GM21529 (cell line): ENCODE results near the gene GNB1L.

Experiments used
- ATAC-seq: cut with Tn5 transposase; IDR thresholded peaks from one replicate; pipeline ENCODE4 v1.9.1; 2021; ENCODE audit not compliant: unreplicated experiment

The GNB1L gene

DNA sequence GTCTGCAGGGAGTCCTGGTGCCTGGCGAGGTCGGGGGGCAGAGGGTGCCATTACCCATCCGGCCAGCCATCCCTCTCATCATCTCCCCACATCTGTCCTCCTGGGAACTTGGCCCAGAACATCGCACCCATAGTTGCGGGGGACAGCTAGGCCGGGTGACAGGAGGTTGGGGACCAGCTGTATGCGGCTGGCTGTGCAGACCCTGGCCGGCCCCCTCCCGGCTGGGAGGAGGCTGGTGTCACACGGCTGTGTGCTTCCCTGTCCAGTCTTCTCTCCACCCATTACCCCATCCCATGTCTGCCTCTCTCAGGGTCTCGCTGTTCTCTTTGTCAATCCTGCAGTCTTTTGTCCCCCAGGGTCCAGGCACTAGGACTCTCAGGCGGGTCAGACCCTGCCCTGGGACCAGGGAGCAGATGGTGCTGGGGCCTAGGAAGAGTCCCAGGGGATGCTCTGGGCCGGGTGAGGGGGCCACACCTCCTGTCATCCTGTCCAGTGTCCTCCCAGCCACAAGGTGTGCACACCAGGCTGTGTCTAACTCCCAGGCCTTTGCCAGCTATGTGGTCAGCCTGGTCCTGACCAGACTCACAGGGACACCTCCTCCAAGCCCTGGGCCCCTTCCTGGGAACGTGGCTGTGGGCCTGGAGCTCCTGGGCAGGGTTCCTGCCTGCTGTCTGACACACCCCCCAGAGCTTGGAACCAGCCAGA lies 100.5 kb downstream of the GNB1L start:
- ATAC-seq, result no peak

DNA sequence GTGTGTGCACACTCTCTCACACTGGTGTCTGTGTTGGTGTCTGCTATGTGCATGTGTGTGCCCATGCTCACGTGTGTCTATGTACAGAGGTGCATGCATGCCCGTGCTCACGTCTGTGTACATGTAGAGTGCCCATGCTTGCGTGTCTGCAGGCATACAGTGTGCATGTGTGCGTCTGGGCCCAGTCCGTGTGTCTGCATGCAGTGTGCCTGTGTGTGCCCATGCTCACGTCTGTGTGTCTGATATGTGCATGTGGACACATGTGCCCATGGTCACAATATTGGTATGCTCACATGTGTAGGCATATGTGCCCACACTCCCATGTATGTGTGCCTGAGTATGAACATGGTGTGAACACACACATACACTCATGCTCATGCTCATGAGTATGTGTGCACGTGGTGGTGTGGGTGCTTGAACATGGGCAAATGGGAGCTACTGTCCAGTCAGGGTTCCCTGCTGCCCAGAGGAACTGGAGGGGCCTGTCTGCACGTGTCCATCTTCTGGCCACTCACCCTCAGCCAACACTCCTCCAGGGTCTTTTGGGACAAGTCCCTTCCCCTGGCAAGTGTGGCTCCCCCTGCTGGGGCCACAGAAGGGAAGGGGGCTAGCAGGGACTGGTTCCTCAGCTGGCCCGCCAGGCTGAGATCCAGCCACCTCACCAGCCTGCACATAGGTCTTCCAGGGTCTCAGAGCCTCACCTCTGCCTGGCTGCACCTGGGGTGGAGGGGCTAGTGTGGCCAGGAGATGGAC lies 101.4 kb downstream of the GNB1L start:
- no peak for ATAC-seq

DNA sequence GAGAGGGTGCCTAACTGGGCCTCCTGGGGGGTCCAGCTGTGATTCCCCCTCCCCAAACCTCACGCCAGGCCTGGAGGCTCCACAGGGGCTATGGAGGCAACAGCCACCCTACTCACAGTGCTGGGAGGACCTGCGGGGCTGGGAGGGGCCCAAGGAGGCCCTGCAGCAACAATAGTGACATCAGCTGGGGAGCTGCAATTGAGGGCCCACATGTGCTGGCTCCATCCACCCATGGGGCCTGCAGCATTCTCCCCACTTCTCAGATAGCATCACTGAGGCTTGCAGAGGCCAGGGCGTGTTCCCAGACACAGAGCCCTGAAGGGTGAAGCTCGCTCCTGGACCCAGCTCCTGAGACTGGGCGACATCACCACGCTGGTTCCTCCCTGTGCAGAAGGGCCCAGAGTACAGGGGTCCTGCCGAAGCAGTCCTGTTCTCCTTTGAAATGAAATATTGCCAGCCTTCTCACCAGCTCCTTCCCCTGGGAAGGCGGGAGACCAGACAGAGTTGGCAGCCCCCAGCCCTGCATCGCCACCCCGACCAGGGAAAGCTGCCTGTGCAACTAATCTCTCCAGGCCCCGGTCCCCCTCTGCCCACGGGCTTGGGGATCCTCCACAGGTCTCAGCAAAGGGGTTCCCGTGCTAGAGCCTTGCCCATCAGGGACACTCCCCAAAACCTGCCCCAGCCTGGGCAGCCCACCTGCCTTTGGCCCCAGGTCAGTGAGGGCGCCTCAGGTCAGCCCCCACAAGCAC lies 103.0 kb downstream of the GNB1L start:
- ATAC-seq, result no peak

DNA sequence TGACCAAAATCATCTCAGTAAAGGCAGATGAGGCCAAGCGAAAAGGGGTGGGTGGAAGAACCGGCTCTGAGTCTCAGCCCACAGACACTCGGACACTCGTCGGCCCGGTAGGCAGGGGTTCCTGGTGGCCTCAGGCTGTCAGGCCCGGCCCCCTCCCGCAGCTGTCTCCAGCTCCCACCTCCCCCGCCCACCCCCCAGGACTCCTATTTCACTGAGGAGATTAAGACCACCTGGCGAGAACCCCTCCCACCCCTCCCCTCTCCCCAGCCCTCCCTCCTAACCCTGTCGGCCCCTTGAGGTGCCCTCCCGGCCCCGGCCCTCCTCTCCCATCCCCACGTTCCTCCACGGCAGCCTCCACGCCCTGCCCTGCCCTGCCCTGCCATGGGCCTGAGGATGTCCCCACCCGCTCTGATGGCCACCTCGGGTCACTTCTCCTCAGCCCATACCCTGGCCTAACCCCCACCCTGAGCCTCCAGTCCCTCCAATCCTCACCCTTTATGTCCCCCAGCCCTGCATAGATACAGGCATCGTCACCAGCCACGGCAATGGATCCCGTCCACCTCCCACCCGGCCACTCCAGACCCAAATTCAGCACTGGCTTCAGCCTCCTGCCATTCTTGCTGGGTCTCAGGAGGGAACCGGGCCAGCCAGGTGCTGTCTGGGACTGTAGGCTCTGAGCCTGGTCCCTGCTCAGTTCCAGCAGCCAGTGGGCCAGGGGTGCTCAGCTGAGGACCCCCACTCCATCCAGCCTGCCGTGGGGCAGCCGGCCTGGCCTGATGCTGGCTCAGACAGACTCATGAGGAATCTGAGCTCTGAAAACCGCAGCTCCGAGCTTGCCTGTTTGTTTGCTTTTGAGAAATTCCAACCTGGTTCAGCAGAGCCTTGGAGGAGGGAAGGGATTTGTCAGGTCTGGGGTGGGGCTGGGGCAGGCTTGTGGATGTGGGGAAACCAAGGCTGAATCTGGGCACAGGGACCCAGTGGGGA lies 103.9 kb downstream of the GNB1L start:
- no peak for ATAC-seq

- ATAC-seq, result no peak
These were observed 104.8 kb downstream of the GNB1L start for GRCh38 chr22:19749876-19750275.

DNA sequence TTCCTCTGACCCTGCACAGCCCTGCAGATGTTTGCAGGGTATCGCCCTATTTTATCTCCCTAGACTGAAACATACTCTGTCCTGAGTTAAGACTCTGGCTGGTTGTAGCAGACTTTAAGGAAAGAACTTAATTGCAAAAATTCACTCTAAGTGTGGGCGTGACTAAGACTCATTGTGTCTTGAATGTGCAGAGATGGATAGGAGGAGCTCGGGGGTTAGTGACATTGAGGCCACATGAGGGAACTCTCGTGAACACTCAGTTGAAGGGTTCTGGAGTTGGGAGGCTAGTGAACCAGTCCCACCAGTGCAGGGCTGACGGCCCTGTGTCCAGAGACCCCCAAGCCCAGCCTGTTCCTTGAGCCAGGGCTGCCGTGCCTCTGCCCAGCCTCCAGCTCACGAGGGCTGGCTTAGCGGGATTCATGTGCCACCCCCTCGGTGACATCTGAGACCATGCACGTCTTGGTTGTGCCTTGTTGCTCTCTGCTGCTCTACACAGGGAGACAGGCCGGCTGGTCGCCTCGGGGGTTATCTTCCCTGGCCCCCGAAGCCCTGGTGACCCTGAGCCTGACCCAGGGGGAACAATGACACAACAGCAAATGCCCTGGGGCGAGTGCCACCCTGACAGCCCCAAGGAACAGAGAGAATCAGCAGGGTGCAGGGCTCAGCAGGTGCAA lies 105.5 kb downstream of the GNB1L start:
- ATAC-seq, result no peak

DNA sequence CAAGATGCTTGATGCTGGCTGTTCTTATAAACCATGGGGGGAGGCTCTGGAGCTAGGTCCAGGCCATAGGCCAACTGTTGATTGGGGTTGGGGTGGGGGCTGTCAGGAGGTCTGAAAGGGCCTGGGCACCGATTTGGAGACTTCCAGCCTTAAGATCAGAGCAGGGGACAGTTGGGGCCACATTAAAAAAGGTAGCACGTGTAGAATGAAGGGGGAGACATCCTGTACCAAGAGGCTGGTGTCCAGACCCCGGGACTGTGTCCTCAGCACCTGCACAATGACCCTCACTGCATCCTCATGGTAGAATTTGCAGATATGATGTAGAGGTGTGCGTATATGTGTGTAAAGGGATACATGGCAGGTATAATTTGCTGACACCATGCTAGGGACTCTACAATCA lies 106.5 kb downstream of the GNB1L start:
- no peak for ATAC-seq

- ATAC-seq, result no peak
These were observed 107.1 kb downstream of the GNB1L start for GRCh38 chr22:19747551-19747950.

- ATAC-seq, result no peak
These were observed 107.9 kb downstream of the GNB1L start for GRCh38 chr22:19746726-19747125.

DNA sequence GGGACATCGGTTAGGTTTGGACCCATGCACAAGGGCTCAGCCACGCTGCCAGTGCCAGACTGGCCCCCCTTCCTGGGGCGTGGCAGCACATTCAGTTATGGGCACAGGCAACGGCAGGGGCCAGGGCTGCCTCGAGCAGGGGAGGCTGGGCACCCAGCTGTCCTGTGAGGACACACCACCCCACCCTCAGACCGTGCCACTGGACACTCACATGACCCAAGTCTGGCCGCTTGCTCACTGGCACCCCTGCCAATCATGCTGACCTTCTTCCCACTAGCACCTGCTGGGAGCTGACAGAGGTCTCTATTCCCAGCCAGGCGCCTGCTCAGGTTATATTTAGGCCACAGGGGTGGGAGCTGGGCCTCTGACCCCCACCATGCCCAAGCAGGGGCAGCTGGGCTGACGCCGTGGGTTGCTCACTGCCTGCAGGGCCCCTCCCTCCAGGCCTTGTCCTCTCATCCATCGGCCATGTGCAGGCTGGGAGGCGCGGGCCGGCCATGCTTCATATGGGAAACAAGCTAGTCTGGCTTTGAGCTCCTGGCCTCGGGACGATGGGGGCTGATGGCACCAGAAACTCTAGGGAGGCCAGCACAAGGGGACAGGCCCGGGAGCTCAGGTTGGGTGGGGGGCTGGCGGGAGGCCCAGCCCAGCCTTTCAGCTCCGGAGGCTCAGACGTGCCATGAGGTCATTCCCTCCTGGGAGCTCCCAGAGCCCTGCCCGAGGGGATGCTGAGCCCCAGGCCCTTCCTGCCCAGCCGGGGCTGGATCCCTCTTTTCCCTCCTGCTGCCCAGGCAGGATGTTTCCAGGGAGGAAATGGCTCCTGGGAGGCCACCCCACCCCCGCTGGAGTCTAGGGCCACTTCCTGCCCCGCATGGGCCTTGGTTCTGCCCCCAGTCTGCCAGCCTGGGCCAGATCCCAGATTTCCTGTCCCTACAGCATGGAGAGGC lies 109.2 kb downstream of the GNB1L start:
- ATAC-seq, result no peak

GRCh38 chr22:19744350-19745006 lies 110.2 kb downstream of the GNB1L start:
- no peak for ATAC-seq

DNA sequence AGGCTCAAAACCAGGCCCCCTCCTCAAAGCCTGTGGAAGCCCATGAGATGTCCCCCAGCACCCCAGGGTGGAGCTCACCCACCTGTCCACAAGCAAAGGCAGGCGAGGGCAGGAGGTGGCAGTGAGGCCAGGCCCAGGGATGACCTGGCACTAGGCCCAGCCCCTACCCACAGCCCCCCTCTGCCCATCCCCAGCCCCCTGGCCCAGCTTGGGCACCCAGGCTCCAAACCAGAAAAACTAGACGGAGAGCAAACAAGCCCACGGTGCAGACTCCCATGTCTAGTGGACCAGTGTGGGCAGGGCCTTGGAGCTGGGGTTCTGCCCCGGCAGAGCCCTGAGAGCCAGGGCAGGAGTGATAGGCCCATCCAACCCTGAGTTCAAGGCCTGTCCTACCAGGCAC lies 111.0 kb downstream of the GNB1L start:
- no peak for ATAC-seq

GRCh38 chr22:19743081-19743480 lies 111.6 kb downstream of the GNB1L start:
- no peak for ATAC-seq

GRCh38 chr22:19742160-19743066 lies 112.3 kb downstream of the GNB1L start:
- no peak for ATAC-seq

- no peak for ATAC-seq
These were observed 113.6 kb downstream of the GNB1L start for GRCh38 chr22:19741053-19741452.

DNA sequence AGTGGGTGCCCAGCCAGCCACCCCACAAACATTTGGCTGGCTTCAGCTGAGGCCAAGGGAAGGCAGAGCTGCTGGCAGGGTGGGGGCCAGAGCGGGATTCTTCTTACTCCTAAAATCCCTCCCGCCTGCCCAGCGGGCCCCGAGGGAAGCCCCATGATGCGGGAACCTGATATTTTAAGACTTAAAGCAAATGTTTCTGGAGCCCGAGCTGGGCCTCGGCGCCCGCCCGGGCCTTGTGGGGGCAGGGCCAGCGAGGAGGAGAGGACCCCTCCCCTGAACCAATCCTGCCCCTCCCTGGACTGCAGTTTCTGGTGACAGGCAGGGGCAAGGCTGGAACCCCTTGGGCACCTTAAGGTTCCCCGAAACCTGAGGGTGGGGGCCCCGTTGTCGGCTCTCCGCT lies 114.1 kb downstream of the GNB1L start:
- no peak for ATAC-seq

GRCh38 chr22:19739911-19740449 lies 114.7 kb downstream of the GNB1L start:
- ATAC-seq, result no peak
